ENCODE results near the gene PLCH1. TPM values are rescaled to one million over a fixed set of nuclear protein-coding genes. Genes with fewer than 3 reads are reported as not detected.

PLCH1 gene
- total RNA-seq, 4 donors from 2014 or later: under 0.01 TPM; not detected in 3

GRCh38 chr3:155444771-155445170 lies 300.1 kb downstream of the PLCH1 start:
- TF ChIP-seq, protein P1, sequence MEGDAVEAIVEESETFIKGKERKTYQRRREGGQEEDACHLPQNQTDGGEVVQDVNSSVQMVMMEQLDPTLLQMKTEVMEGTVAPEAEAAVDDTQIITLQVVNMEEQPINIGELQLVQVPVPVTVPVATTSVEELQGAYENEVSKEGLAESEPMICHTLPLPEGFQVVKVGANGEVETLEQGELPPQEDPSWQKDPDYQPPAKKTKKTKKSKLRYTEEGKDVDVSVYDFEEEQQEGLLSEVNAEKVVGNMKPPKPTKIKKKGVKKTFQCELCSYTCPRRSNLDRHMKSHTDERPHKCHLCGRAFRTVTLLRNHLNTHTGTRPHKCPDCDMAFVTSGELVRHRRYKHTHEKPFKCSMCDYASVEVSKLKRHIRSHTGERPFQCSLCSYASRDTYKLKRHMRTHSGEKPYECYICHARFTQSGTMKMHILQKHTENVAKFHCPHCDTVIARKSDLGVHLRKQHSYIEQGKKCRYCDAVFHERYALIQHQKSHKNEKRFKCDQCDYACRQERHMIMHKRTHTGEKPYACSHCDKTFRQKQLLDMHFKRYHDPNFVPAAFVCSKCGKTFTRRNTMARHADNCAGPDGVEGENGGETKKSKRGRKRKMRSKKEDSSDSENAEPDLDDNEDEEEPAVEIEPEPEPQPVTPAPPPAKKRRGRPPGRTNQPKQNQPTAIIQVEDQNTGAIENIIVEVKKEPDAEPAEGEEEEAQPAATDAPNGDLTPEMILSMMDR (IDR thresholded peaks at IDR 0.05; ENCODE audit: low read depth): no peak

- TF ChIP-seq, protein P1 (IDR thresholded peaks at IDR 0.05; ENCODE audit: low read depth): no peak
Observed at GRCh38 chr3:155443815-155444214, 301.1 kb downstream of the PLCH1 start.

GRCh38 chr3:155442072-155442471 lies 302.8 kb downstream of the PLCH1 start:
- TF ChIP-seq, protein P1 (IDR thresholded peaks at IDR 0.05; ENCODE audit: low read depth): no peak

- TF ChIP-seq, protein P1 (IDR thresholded peaks at IDR 0.05; ENCODE audit: low read depth): no peak
Observed at GRCh38 chr3:155441506-155441905, 303.4 kb downstream of the PLCH1 start.

- TF ChIP-seq, protein P1 (IDR thresholded peaks at IDR 0.05; ENCODE audit: low read depth): no peak
Observed at GRCh38 chr3:155441026-155441425, 303.8 kb downstream of the PLCH1 start.

GRCh38 chr3:155435821-155436220 lies 309.1 kb downstream of the PLCH1 start:
- TF ChIP-seq, protein P1 (IDR thresholded peaks at IDR 0.05; ENCODE audit: low read depth): no peak

GRCh38 chr3:155431856-155432570 lies 312.9 kb downstream of the PLCH1 start:
- TF ChIP-seq, protein P1 (IDR thresholded peaks at IDR 0.05; ENCODE audit: low read depth): no peak
